Measurements from ENCODE around the gene CENPV. TPM values are rescaled to one million over a fixed set of nuclear protein-coding genes. Genes with fewer than 3 reads are reported as not detected.

CENPV gene
- total RNA-seq, 2 donors from 2014 or later: 13.7 to 77.8 TPM

- ATAC-seq (peak; percentile 90), DNase-seq (peak; percentile 69 to 87 (median 76))
- no peak overlapping the region for H3K27ac ChIP-seq
- H3K27me3 ChIP-seq: no peaks in the 10 kb centered on the region
- H3K4me1 ChIP-seq: no peaks in the 10 kb centered on the region
- intact Hi-C loops (cut with DNase I): no loop called here
- TF ChIP-seq POLR2A (IDR thresholded peaks at IDR 0.05) (no peak), CTCF (IDR thresholded peaks at IDR 0.05) (peak; percentile 75 to 96 (median 84))
- H3K9me3 ChIP-seq: no peaks in the 10 kb centered on the region
- H3K4me3 ChIP-seq: no peak overlapping the region
- H3K36me3 ChIP-seq (replicated peaks in 1 of 2; ENCODE audit: insufficient read depth in 1 of 2, low read depth in 2 of 2): no peaks in the 10 kb centered on the region
- 2 to 6% methylated on average over 6 of the region's 6 CpGs for WGBS, 2 donors
These were observed 10.7 kb upstream of the CENPV start for GRCh38 chr17:16363749-16364536.

- WGBS, 2 donors: 75 to 80% methylated on average over 8 of the region's 8 CpGs
- no peak for ATAC-seq
- no peak for DNase-seq
- Histone ChIP-seq H3K36me3 (replicated peaks in 1 of 2; ENCODE audit: insufficient read depth in 1 of 2, low read depth in 2 of 2) (no peaks in the 10 kb centered on the region), H3K27ac (no peak overlapping the region), H3K27me3 (no peaks in the 10 kb centered on the region), H3K9me3 (no peaks in the 10 kb centered on the region), H3K4me3 (no peak overlapping the region), H3K4me1 (no peaks in the 10 kb centered on the region)
- TF ChIP-seq CTCF (IDR thresholded peaks at IDR 0.05) (no peak), POLR2A (IDR thresholded peaks at IDR 0.05) (no peak)
- intact Hi-C loops (cut with DNase I): no loop called here
These were observed 8.6 kb upstream of the CENPV start for GRCh38 chr17:16361874-16362273.

GRCh38 chr17:16358394-16358793, 5.1 kb upstream of the CENPV start:
- no peak overlapping the region for H3K4me3 ChIP-seq
- intact Hi-C loops (cut with DNase I): no loop called here
- DNase-seq (no peak), ATAC-seq (no peak)
- no peak overlapping the region for H3K27ac ChIP-seq
- no peaks in the 10 kb centered on the region for H3K27me3 ChIP-seq
- no peaks in the 10 kb centered on the region for H3K9me3 ChIP-seq
- H3K36me3 ChIP-seq (replicated peaks in 1 of 2; ENCODE audit: insufficient read depth in 1 of 2, low read depth in 2 of 2): no peaks in the 10 kb centered on the region
- H3K4me1 ChIP-seq: no peaks in the 10 kb centered on the region
- no peak for TF ChIP-seq POLR2A (IDR thresholded peaks at IDR 0.05)
- no peak for TF ChIP-seq CTCF (IDR thresholded peaks at IDR 0.05)

- Histone ChIP-seq H3K27me3 (no peaks in the 10 kb centered on the region), H3K4me3 (no peak overlapping the region), H3K27ac (no peak overlapping the region), H3K9me3 (no peaks in the 10 kb centered on the region), H3K36me3 (replicated peaks in 1 of 2; ENCODE audit: insufficient read depth in 1 of 2, low read depth in 2 of 2) (no peaks in the 10 kb centered on the region), H3K4me1 (peaks cover 13% of the 10 kb centered on the region)
- no peak for DNase-seq
- WGBS, 2 donors: 91 to 94% methylated on average over 11 to 13 of the region's 14 CpGs
- intact Hi-C loops (cut with DNase I): no loop called here
- TF ChIP-seq POLR2A (IDR thresholded peaks at IDR 0.05) (no peak), CTCF (IDR thresholded peaks at IDR 0.05) (no peak)
- no peak for ATAC-seq
These were observed 1.3 kb upstream of the CENPV start for GRCh38 chr17:16354585-16354984.
